SKM-1 treated with dmso at 0.1 percent for 144 hours (cell line): ENCODE measurements around the gene RPGRIP1L.

Experiments used
- DNase-seq: peaks from one replicate; lab custom pipeline; 2025; ENCODE audit not compliant: unreplicated experiment; lab: John Stamatoyannopoulos, UW

RPGRIP1L gene

GRCh38 chr16:53703590-53704444 lies at the start of gene RPGRIP1L, which contains the start of gene FTO:
Gene RPGRIP1L, minus strand, starts transcription at chr16:53703859. Its CDS starts 3,136 bp downstream, at chr16:53700723.
Gene FTO, plus strand, starts transcription at chr16:53704156.
- DNase-seq, result peak; percentile 99

GRCh38 chr16:53753431-53753830 lies 49.8 kb upstream of the RPGRIP1L start:
- no peak for DNase-seq

- no peak for DNase-seq
Observed at GRCh38 chr16:53752560-53752959, 48.9 kb upstream of the RPGRIP1L start.

GRCh38 chr16:53745753-53746266 lies 42.2 kb upstream of the RPGRIP1L start:
- DNase-seq, result no peak

GRCh38 chr16:53745086-53745485 lies 41.4 kb upstream of the RPGRIP1L start:
- no peak for DNase-seq

DNA sequence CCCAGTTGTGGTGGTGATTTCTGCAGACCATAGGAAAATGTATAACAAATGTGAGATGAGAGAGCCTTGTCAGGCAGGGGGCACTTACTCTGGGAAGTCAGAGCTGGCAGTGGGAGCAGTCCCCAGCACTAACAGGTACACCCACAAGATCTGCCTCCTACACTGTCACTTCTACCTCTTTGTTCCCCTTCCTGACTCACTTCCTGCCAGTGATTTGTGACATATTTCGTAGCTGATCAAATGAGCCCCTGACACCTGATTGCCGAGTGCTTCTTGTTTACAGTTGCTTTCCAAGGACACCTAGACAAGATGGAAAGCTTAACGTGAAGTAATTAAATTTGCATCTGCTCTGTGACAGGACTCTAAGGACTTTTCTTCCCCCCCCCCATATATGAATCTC lies 40.8 kb upstream of the RPGRIP1L start:
- no peak for DNase-seq

DNA sequence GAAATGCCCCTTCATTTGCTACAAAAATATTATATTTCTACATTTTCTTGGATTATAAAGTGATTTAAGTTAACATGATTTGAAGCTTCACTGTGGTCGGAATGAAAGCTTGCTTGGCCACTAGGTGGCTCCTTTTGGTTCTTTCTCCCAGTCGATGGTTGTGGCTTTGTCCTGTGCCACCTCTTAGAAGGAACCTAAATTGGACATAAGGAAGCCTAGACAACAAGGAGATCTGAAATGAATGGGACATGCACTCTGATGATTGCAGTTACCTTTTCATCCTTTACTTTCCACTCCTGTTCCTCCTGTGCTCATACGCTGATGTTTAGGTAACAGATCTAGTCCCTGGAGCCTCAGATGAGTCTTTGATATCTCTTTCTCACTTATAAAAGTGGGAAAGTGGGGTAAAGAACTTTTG lies 39.5 kb upstream of the RPGRIP1L start:
- peak; percentile 35 for DNase-seq

GRCh38 chr16:53741546-53741945 lies 37.9 kb upstream of the RPGRIP1L start:
- no peak for DNase-seq

DNA sequence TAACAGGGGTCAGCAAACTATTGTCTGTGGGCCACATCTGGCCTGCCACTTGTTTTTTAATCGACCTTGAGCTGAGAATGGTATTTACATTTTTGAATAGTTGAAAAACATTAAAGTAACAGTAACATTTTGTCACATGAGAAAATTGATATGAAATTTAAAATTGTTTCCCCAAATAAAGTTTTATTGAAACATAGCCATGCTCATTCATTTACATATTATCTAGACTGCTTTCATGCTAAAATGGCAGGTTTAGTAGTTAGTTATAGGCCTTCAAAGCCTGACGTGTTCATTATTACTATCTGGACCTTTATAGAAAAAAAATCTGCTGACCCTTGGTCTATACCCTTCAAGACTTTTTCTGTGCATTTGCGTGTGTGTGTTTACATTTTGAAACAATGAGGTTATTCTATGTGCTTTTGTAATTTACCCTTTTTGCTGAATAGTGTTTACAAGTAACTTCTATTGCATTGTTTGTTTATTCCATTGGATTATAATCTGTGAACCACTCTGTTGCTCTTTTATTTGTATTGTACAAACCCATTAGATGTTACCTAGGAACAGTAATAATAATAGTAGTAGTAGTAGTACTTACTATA lies 37.4 kb upstream of the RPGRIP1L start:
- no peak for DNase-seq

DNA sequence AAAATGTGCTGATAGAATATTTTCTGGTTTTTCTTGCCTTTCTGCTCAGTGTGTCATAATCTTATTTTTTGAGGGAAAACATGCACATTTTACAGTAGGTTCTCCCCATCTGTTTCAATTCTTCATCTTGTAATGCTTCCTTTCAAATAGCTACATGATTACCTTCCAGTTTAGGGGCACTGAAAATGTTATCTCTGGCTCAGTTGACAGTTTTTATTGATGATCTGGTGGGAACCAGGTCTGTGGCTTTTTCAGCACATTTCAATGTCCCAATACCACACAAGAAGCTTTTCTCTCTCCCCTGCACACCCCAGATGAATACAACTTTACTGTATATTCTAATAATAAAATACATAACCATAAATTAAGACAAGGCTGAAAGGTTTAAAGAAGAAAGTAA lies 36.8 kb upstream of the RPGRIP1L start:
- DNase-seq, result no peak

DNA sequence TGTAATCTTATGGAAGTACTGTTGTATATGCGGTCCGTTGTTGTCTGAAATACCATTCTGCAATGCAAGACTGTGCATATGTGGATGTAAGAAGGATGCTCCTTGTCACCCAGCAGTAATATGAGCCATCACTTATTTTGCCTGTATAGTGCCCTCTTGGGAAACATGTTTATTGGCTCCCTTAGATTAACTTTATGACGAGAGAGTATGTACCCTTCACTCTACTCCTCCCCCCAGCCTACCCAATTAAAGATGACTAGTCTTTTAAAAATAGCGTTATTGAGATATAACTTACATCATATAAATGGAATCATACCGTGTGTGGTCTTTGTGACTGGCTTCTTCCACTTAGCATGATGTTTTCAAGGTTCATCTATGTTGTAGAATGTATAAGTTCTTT lies 33.9 kb upstream of the RPGRIP1L start:
- DNase-seq, result no peak

GRCh38 chr16:53736297-53736696 lies 32.6 kb upstream of the RPGRIP1L start:
- DNase-seq, result no peak

- DNase-seq, result no peak
Observed at GRCh38 chr16:53734908-53735307, 31.2 kb upstream of the RPGRIP1L start.

DNA sequence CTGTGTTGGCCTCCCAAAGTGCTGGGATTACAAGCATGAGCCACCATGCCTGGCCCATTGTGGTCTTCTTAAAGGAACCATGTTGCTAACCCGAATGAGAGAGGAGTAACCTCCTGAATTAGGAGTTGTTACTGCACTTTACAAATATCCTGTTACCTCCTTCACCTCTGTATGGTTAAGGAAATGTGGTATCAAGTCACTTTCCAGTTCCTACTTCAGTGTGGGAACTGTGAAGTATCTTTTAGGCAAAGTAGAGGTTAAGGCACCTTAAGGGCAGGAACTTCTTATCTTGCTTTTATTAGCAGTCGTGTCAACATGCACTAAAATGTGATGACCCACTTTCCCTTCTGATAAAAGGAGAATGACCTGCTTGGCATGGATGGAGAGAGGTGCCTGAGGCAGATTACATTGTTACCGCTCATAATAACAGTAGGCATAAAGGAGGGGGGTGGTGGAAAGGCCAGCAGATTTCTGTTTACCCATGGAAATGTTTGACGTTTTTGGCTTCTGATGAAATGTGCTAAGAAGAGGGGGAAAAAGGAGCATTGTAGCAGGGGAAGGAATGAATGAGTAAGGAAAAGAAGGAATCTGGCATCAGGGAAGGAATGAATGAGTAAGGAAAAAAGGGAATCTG lies 28.8 kb upstream of the RPGRIP1L start:
- no peak for DNase-seq

DNA sequence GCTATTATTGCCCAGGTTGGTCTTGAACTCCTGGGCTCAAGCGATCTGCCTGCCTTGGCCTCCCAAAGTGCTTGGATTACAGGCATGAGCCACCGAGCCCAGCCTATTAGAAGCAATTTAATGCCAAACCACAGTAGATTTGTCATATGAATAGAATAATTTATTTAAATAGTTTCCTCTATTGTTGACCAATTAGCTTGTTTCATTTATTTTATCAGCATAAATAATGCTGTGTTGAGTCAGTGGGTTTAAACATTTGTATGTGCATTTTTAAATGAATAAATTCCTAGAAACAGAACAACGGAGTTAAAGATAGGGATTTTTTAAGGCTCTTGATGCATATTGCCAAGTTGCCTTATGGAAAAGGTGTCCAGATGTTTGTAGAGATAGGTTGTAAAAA lies 27.0 kb upstream of the RPGRIP1L start:
- no peak for DNase-seq

- no peak for DNase-seq
Observed at GRCh38 chr16:53726625-53727024, 23.0 kb upstream of the RPGRIP1L start.

- no peak for DNase-seq
Observed at GRCh38 chr16:53721017-53721416, 17.4 kb upstream of the RPGRIP1L start.

DNA sequence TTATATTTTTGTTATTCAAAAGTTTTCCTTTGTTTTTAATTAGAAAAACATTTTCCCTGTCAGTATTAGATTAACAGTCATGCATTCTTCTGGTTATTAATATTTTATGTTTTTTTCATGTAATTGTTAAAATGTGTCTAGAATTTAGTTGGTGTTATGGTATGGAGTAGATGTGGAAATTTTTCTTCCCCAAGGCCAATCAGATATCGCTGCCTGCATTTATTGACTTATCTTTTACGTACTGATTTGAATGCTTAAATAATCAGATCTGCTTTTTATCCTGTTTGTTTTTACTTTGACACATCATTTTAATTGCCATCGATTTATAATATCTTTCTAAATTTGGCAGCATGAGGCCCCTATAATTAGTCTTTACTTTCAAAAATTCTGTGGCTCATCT lies 13.9 kb upstream of the RPGRIP1L start:
- DNase-seq, result no peak

- no peak for DNase-seq
Observed at GRCh38 chr16:53715023-53715384, 11.3 kb upstream of the RPGRIP1L start.

DNA sequence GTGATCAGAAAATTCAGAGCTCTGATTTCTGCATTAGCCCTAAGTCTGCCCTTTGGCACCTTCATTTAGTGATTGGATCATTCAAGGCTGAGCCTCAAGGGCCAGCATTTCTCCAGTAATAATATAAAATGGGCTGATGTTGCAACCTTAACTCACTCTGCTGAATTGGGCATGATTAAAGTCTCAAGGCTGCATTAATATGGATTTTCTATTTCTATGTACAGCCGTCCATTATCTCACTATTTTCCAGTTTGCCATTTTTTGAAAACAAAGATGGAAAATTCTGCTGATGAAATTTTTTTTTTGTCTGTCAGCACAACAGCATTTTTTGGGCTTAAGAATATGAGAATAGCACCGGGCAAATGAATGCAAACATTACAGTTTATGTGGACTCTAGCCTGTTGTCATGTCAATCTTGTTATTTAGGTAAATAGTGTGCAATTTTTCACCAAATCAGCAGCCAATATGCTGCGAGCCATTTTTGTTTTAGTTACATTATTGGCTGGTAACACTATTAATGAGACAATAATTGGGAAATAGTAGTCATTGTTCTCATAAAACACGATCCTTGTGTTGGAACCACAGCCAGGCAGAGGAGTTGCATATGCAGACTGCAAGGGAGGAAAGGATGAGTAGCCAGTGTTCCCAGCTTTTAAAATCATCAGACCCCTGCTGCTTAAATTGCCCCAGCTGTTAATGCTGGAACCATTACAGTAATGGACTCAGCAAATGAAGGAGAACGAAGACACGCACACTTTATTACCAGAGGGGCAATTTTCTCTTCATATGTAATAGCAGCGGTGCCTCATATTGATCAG lies 10.8 kb upstream of the RPGRIP1L start:
- no peak for DNase-seq
